ENCODE results near the gene CACNA2D1.

The CACNA2D1 gene

DNA sequence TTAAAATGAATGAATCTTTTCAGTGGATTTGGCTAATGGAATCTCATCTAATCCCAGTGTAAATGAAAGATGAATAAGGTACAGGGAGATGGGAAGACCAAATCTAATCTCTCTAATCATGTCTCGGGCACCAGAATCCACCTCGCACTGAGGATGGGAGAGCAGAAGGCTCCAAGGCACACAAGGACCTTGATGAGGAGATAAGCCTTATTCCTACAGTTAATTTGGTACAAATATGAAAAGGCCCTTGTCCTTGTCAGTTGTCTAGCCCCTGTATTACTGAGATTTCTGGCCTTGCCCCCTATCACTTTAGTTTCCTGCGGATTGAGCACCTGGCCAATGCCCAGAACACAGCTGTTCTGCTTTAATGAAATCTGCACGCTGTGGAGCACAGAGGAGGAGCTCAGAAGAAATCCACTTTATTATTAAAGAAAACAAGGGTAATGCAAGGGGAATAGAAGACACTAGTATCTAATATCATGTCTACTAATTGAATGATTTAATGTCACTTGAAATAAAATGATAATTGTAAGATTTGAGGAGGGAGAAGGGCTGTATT lies 352.4 kb downstream of the CACNA2D1 start:
- H3K27ac ChIP-seq, result no peak overlapping the region
- no peak for DNase-seq
- no peaks in the 10 kb centered on the region for H3K27me3 ChIP-seq (replicated peaks)
- TF ChIP-seq, protein P1, sequence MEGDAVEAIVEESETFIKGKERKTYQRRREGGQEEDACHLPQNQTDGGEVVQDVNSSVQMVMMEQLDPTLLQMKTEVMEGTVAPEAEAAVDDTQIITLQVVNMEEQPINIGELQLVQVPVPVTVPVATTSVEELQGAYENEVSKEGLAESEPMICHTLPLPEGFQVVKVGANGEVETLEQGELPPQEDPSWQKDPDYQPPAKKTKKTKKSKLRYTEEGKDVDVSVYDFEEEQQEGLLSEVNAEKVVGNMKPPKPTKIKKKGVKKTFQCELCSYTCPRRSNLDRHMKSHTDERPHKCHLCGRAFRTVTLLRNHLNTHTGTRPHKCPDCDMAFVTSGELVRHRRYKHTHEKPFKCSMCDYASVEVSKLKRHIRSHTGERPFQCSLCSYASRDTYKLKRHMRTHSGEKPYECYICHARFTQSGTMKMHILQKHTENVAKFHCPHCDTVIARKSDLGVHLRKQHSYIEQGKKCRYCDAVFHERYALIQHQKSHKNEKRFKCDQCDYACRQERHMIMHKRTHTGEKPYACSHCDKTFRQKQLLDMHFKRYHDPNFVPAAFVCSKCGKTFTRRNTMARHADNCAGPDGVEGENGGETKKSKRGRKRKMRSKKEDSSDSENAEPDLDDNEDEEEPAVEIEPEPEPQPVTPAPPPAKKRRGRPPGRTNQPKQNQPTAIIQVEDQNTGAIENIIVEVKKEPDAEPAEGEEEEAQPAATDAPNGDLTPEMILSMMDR (IDR thresholded peaks at IDR 0.05; ENCODE audit: low read depth, low read length, missing control alignments), result no peak
- no peaks in the 10 kb centered on the region for H3K36me3 ChIP-seq (replicated peaks)
- in situ Hi-C loops (cut with HindIII; ENCODE audit: low pct_ligation_motif_present, low sequenced_read_pairs), result no loop called here
- H3K4me3 ChIP-seq (ENCODE audit: low read depth, low read length), result no peak overlapping the region

DNA sequence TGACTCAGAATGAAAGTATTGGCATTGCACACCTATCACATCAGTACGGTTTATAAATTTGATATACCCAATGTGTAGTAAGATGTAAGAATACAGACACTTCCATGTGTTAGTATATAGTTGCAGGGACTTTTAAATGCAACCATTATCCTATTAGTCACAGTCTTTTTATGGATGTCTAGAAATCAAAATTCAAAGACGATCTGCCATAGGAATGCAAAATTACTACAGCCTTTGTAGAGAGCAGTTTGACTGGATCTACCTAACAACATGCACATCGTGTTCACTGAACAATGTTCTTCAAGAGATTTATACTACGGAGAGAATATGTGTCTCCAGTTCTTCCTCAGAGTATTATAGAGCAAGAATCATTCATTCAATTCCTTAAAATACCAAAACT lies 356.5 kb downstream of the CACNA2D1 start:
- Histone ChIP-seq H3K27me3 (replicated peaks) (no peaks in the 10 kb centered on the region), H3K27ac (no peak overlapping the region), H3K4me3 (ENCODE audit: low read depth, low read length) (no peak overlapping the region), H3K36me3 (replicated peaks) (peaks cover 3% of the 10 kb centered on the region)
- no peak for DNase-seq
- TF ChIP-seq, protein P1 (IDR thresholded peaks at IDR 0.05; ENCODE audit: low read depth, low read length, missing control alignments), result no peak
- in situ Hi-C loops (cut with HindIII; ENCODE audit: low pct_ligation_motif_present, low sequenced_read_pairs), result no loop called here

DNA sequence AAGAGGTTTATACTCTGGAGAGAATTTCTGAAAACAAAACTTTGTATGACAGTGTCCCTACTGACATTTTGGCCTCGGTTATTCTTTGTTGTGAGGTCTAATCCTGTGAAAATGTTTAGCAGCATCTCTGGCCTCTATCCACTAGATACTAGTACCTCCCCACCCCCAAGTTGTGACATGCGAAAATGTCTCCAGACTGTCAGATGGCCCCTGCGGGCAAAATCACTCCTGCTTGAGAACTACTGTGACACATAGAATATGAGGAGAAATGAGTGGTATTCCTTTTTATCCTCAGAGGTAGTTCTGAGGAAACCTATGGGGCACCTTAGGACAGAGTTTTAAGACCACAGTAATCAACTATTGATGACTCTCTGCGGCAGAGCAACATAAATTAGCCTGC lies 358.5 kb downstream of the CACNA2D1 start:
- in situ Hi-C loops (cut with HindIII; ENCODE audit: low pct_ligation_motif_present, low sequenced_read_pairs), result no loop called here
- no peak for DNase-seq
- H3K36me3 ChIP-seq (replicated peaks), result peaks cover 5% of the 10 kb centered on the region
- H3K27me3 ChIP-seq (replicated peaks), result no peaks in the 10 kb centered on the region
- H3K4me3 ChIP-seq (ENCODE audit: low read depth, low read length), result no peak overlapping the region
- TF ChIP-seq, protein P1 (IDR thresholded peaks at IDR 0.05; ENCODE audit: low read depth, low read length, missing control alignments), result no peak
- H3K27ac ChIP-seq, result no peak overlapping the region

DNA sequence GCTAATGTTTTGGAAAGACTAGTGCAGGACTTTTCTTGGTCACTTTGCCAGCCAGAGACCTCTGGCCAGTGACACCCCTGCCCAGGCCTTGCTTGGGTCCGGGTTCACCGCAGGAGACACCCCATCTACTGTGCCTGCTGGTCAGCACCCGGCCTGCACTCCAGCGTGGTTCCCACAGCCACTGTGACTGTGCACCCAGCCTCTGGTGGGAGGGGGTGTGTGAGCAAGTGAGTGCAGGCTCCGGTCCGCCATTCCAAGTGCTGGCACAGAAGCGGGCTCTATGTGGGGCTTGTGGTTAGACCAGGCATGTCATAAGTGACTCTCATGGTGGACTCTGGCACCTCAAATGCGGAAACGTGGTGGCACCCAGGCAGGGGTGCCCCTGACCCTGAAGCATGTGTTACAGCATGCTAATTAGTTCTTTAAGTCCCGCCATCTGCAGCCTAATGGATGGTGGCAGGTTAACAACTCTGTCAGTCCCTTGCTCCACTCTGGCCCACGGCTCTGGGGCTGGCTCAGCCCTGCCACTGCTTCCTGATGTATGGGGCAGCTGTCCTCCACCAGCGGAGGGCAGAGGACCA lies 361.8 kb downstream of the CACNA2D1 start:
- TF ChIP-seq, protein P1 (IDR thresholded peaks at IDR 0.05; ENCODE audit: low read depth, low read length, missing control alignments), result no peak
- in situ Hi-C loops (cut with HindIII; ENCODE audit: low pct_ligation_motif_present, low sequenced_read_pairs), result no loop called here

DNA sequence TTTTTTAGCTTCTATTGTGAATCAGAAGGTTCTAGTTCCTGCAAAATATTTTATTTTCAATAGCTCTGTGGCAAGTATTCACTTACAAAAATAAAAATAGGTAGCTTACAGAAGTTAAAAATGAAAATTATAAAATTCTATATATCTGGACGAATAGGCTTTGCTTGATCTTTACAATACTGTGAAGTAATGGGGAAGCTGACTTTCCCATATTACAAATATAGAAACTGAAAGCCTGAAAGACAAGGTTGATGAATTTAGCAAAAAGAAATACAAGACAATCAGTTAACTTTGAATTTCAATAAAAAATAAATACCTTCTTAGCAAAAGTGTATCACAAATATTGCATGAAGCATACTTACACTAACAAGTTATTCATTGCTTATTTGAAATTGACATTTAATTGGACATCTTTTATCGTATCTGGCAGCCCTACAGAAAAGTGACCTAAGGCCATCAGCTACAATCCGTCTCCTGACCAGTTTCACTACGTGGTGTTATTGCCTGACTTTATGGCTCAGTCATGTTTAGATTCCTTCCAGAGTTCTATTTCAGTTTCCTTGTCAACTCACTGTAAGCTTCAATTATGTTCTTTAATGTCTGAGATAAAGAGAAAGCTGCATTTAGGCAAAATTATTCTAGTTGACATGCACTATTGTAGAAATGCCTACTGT lies 363.2 kb downstream of the CACNA2D1 start:
- Histone ChIP-seq H3K4me3 (ENCODE audit: low read depth, low read length) (no peak overlapping the region), H3K36me3 (replicated peaks) (peaks cover 5% of the 10 kb centered on the region), H3K27ac (no peak overlapping the region), H3K27me3 (replicated peaks) (no peaks in the 10 kb centered on the region)
- DNase-seq, result no peak
- in situ Hi-C loops (cut with HindIII; ENCODE audit: low pct_ligation_motif_present, low sequenced_read_pairs), result no loop called here
- TF ChIP-seq, protein P1 (IDR thresholded peaks at IDR 0.05; ENCODE audit: low read depth, low read length, missing control alignments), result no peak

More for the DNA sequence above, 361.8 kb downstream of the CACNA2D1 start:
- peaks cover 5% of the 10 kb centered on the region for H3K36me3 ChIP-seq (replicated peaks)
- no peaks in the 10 kb centered on the region for H3K27me3 ChIP-seq (replicated peaks)
- H3K27ac ChIP-seq, result no peak overlapping the region
- DNase-seq, result no peak
- H3K4me3 ChIP-seq (ENCODE audit: low read depth, low read length), result no peak overlapping the region
